Esophagus squamous epithelium (tissue), 4 donors: Measurements from ENCODE around the gene TM9SF1.

ENCODE experiments used
- POLR2A ChIP-seq, 4 donors: fragments of 450-650 bp; IDR thresholded peaks; one replicate each; pipeline ENCODE4 v1.6.1; 2017; ENCODE audit warnings: antibody characterized with exemption in 4 of 4, mild to moderate bottlenecking in 4 of 4, moderate library complexity in 3 of 4
- TF ChIP-seq, protein P1 (sequence below), 6 experiments: fragments of 450-650 bp in 4 of 6; fragments of 200-600 bp in 2 of 6; sonication (generic) in 2 of 6; IDR thresholded peaks; one replicate each; pipeline ENCODE4 v1.5.1; 2016 to 2019; ENCODE audit warnings: antibody characterized with exemption in 6 of 6, mild to moderate bottlenecking in 4 of 6, moderate library complexity in 4 of 6

DNA sequence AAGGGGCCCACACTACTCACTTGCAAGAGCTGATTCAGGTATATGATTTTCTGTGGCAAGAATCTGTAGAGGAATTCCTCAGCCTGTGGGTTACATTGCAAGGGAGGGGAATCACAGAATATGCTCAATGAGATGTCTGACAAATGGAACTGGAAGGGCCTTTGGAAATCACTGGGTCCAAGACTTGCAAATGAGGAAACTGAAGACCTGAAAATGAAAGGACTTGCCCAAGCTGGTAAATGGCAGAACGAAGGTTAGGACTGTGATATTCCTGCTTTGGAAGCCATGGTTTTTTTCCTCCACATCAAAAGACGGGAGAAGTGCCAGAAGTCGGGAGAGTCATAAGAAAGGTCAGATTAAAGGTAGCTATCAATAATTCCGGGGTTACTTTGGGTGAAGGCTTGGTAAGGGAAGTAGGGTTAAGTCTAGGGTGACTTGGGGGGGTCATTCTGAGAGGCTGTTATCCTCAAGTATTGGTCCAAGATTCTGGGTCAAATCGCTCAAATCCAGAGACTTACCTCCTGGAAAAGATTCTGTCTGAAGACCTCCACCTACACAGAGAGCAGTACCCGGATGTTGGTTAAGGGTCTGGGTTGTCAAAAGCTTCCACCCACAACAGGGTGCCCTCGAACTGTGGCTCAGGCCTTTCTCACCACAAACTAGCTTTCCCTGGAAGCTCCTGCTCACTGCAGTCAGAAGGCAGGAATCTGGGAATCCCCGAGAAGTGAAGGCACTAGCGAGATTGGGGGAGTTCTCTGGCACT is 49.4 kb downstream of the TM9SF1 start:
- TF ChIP-seq, protein P1, sequence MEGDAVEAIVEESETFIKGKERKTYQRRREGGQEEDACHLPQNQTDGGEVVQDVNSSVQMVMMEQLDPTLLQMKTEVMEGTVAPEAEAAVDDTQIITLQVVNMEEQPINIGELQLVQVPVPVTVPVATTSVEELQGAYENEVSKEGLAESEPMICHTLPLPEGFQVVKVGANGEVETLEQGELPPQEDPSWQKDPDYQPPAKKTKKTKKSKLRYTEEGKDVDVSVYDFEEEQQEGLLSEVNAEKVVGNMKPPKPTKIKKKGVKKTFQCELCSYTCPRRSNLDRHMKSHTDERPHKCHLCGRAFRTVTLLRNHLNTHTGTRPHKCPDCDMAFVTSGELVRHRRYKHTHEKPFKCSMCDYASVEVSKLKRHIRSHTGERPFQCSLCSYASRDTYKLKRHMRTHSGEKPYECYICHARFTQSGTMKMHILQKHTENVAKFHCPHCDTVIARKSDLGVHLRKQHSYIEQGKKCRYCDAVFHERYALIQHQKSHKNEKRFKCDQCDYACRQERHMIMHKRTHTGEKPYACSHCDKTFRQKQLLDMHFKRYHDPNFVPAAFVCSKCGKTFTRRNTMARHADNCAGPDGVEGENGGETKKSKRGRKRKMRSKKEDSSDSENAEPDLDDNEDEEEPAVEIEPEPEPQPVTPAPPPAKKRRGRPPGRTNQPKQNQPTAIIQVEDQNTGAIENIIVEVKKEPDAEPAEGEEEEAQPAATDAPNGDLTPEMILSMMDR (IDR thresholded peaks at IDR 0.05): no peak
- TF ChIP-seq POLR2A (IDR thresholded peaks at IDR 0.05): no peak
